Neuronal stem cell (in vitro differentiated cells): ENCODE results near the gene SLC2A9. TPM values are rescaled to one million over a fixed set of nuclear protein-coding genes. Genes with fewer than 3 reads are reported as not detected.

Source experiments
- DNase-seq: peaks from one replicate; pipeline ENCODE4 v3.0.0-alpha.2; 2013; ENCODE audit warnings: low spot score
- H2AFZ ChIP-seq: one replicate; pipeline ENCODE4 v1.6.1; 2013; ENCODE audit warnings: mild to moderate bottlenecking, low read length, inconsistent platforms
- H2AK5ac ChIP-seq: 2 replicates; pipeline ENCODE4 v1.6.1; 2013; ENCODE audit warnings: low read depth, mild to moderate bottlenecking, inconsistent platforms, low read length, moderate library complexity, mixed read lengths
- H2BK120ac ChIP-seq: 2 replicates; pipeline ENCODE4 v1.6.1; 2013; ENCODE audit warnings: low read depth, mild to moderate bottlenecking, inconsistent platforms, low read length, moderate library complexity, mixed read lengths
- H2BK12ac ChIP-seq: one replicate; pipeline ENCODE4 v1.6.1; 2013; ENCODE audit warnings: low read length, inconsistent platforms
- H2BK15ac ChIP-seq: 2 replicates; pipeline ENCODE4 v1.6.1; 2013; ENCODE audit warnings: mild to moderate bottlenecking, low read length, inconsistent platforms, mixed read lengths
- H2BK5ac ChIP-seq: one replicate; pipeline ENCODE4 v1.6.1; 2013; ENCODE audit warnings: inconsistent platforms, mild to moderate bottlenecking, low read length, moderate library complexity
- H3K14ac ChIP-seq: one replicate; pipeline ENCODE4 v1.6.1; 2013; ENCODE audit warnings: low read length, inconsistent platforms
- H3K18ac ChIP-seq: 2 replicates; pipeline ENCODE4 v1.6.1; 2013; ENCODE audit warnings: low read length, inconsistent platforms
- H3K23ac ChIP-seq: 2 replicates; pipeline ENCODE4 v1.6.1; 2013; ENCODE audit warnings: low read depth, mild to moderate bottlenecking, mixed read lengths, low read length, inconsistent platforms; ENCODE audit not compliant: poor library complexity
- H3K27ac ChIP-seq: replicated peaks from 3 replicates; pipeline ENCODE4 v1.5.1; 2013; ENCODE audit warnings: low read length, inconsistent platforms
- H3K27me3 ChIP-seq, 3 experiments: 2 replicates each; pipeline ENCODE4 v1.6.1; 2013; ENCODE audit warnings: low read length in 3 of 3, mild to moderate bottlenecking in 2 of 3, inconsistent platforms in 1 of 3, low read depth in 1 of 3, mixed read lengths in 1 of 3, moderate library complexity in 1 of 3; ENCODE audit not compliant: control insufficient read depth in 3 of 3, insufficient read depth in 3 of 3
- H3K36me3 ChIP-seq, 2 donors: replicated peaks in 1 of 2; 2 replicates each; pipeline ENCODE4 v1.6.1; 2013; ENCODE audit warnings: low read length in 2 of 2; ENCODE audit not compliant: control insufficient read depth in 2 of 2, insufficient read depth in 2 of 2
- H3K4ac ChIP-seq: 2 replicates; pipeline ENCODE4 v1.6.1; 2013; ENCODE audit warnings: inconsistent platforms, mild to moderate bottlenecking, low read length, moderate library complexity
- H3K4me1 ChIP-seq, 2 donors: 1 replicate in 1 of 2; 2 replicates in 1 of 2; pipeline ENCODE4 v1.6.1; 2013; ENCODE audit warnings: low read length in 2 of 2, low read depth in 1 of 2; ENCODE audit not compliant: control insufficient read depth in 2 of 2, insufficient read depth in 1 of 2
- H3K4me2 ChIP-seq: one replicate; pipeline ENCODE4 v1.6.1; 2013; ENCODE audit warnings: mild to moderate bottlenecking, low read length, inconsistent platforms; ENCODE audit not compliant: insufficient read depth, poor library complexity, severe bottlenecking
- H3K4me3 ChIP-seq, 2 donors: 2 replicates each; pipeline ENCODE4 v1.5.1; 2013; ENCODE audit warnings: low read length in 2 of 2, mild to moderate bottlenecking in 2 of 2, inconsistent platforms in 1 of 2, moderate library complexity in 1 of 2
- H3K79me1 ChIP-seq: one replicate; pipeline ENCODE4 v1.6.1; 2013; ENCODE audit warnings: low read depth, mild to moderate bottlenecking, inconsistent platforms, low read length, moderate library complexity
- H3K9ac ChIP-seq: one replicate; pipeline ENCODE4 v1.6.1; 2013; ENCODE audit warnings: mild to moderate bottlenecking, low read depth, low read length, inconsistent platforms; ENCODE audit not compliant: poor library complexity
- H3K9me3 ChIP-seq, 2 donors: replicated peaks in 1 of 2; 2 replicates each; pipeline versions ENCODE3 to v1.6.1; 2013; ENCODE audit warnings: low read length in 2 of 2, mild to moderate bottlenecking in 2 of 2, inconsistent platforms in 1 of 2, low read depth in 1 of 2, mixed read lengths in 1 of 2, moderate library complexity in 1 of 2; ENCODE audit not compliant: control insufficient read depth in 2 of 2, insufficient read depth in 1 of 2
- H4K8ac ChIP-seq: one replicate; pipeline ENCODE4 v1.6.1; 2013; ENCODE audit warnings: low read depth, mild to moderate bottlenecking, inconsistent platforms, low read length, moderate library complexity
- H4K91ac ChIP-seq: one replicate; pipeline ENCODE4 v1.6.1; 2013; ENCODE audit warnings: low read length, low read depth, mild to moderate bottlenecking, inconsistent platforms; ENCODE audit not compliant: poor library complexity
- WGBS, 2 donors: extraction: QIAGEN DNeasy Blood & Tissue Kit; methylation state at CpG; one replicate each; pipeline ENCODE4 v1.1.7; 2013; ENCODE audit warnings: missing lambda C conversion rate in 2 of 2, mixed read lengths in 1 of 2; ENCODE audit not compliant: insufficient read length in 2 of 2, insufficient replicate concordance in 1 of 2; ENCODE audit errors: extremely low coverage in 2 of 2; 5-methylcytosine and 5-hydroxymethylcytosine counted together
- polyA plus RNA-seq, 2 experiments: library from polyadenylated mRNA; stranded (reverse); fragments of 200-250 nt; gene quantifications; one replicate each; pipeline ENCODE4 v1.2.3, GENCODE V29; 2013

The SLC2A9 gene
- polyA plus RNA-seq (2013, experiment 1 of 2): 0.06 TPM
- polyA plus RNA-seq (2013, experiment 2 of 2): 0.17 TPM

DNA sequence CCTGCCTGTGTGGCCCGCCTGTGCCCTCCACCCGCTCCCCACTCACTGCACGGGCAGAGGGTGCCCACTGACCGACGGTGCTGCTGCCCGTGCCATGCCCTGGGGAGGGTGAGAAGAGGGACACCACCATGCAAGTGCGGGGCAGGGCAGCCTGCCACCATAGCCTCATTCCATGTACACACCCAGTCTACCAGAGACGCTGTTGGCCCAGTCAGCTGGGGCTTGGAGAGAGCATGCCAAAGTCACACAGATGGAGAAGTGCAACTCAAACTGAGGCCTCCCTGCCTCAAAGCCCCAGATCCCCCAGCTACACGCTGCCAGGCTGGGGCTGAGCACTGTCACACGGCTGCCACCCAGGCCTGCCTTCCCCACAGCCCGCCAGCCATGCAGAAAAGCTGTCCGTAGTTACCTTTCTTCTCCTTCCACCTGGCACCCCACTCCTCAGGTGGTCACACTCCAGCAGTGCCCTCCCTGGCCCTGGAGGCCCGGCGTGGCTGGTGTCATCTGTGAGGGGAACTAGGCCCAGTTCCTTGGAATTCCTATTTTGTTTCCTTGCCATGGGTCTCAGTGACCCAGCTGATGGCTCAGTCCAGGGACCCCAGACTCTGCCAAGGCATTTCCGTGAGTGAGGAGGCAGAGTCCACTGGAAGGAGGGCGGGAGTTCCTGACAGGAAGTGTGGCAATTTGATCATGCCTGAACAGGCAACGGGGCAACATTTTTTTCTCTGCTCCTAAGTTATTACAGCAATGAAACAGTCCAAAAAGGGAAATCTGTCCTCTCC, at the start of gene SLC2A9:
SLC2A9 (minus strand) TSS at position 627 of the 782 bp plus-strand sequence; CDS start at position 559, 68 bp downstream.
- Histone ChIP-seq H3K4ac (no peak within 1 kb of the TSS), H3K9ac (no peak within 1 kb of the TSS), H2BK15ac (peak within 1 kb of the TSS; percentile 79), H3K4me3 (no peak within 1 kb of the TSS), H2BK12ac (no peak within 1 kb of the TSS), H3K27me3 (peaks cover 0 to 31% (median 3%) of the 10 kb centered on the region in 3 experiments), H4K8ac (no peak within 1 kb of the TSS), H3K36me3 (no peaks in the 10 kb centered on the region), H2AFZ (peak within 1 kb of the TSS; percentile 53), H3K4me1 (peaks cover 0 to 13% of the 10 kb centered on the region in 2 donors), H3K9me3 (no peaks in the 10 kb centered on the region), H2AK5ac (peak within 1 kb of the TSS; percentile 65), H3K4me2 (no peak within 1 kb of the TSS), H3K14ac (no peak within 1 kb of the TSS), H2BK5ac (peak within 1 kb of the TSS; percentile 25), H3K23ac (peak within 1 kb of the TSS; percentile 6), H3K18ac (peak within 1 kb of the TSS; percentile 55), H3K27ac (no peak within 1 kb of the TSS), H3K79me1 (no peaks in the 10 kb centered on the region), H2BK120ac (no peak within 1 kb of the TSS), H4K91ac (no peak within 1 kb of the TSS)
- no peak for DNase-seq
- WGBS, 2 donors: no CpG with 5 or more reads among the region's 17 CpGs

DNA sequence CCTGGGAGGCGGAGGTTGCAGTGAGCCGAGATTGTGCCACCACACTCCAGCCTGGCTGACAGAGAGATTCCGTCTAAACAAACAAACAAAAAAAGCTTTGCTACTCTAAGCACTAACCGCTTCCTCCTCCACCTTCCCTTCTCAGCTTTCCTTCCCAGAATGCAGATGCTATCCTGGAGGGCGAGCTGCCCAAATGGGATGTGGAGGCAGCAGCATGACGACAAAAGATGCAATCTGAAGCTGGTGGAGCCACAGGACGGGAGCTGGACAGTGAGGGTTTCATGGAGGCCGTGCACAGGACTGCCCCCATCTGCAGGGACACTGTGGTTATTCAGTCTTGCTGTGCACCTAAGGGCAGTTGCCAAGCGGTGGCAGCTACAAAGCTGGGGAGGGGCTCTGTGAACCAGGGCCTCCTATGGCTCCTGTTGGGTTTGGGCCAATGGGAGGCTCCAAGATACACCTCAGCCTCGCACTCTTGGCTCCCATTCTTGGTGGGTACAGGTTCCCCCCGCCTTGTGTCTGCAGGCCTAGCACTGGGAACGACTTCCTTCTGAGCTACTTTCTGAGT, 47.9 kb upstream of the SLC2A9 start:
- H3K23ac ChIP-seq: no peak overlapping the region
- H3K9ac ChIP-seq: no peak overlapping the region
- H4K8ac ChIP-seq: no peak overlapping the region
- H3K4ac ChIP-seq: no peak overlapping the region
- no peaks in the 10 kb centered on the region for H3K79me1 ChIP-seq
- no peak overlapping the region for H3K18ac ChIP-seq
- no peak overlapping the region for H2BK5ac ChIP-seq
- H2AK5ac ChIP-seq: no peak overlapping the region
- H2BK120ac ChIP-seq: no peak overlapping the region
- H3K27me3 ChIP-seq: no peaks in the 10 kb centered on the region
- H4K91ac ChIP-seq: no peak overlapping the region
- no peak overlapping the region for H2BK15ac ChIP-seq
- H3K4me3 ChIP-seq: no peak overlapping the region
- H2BK12ac ChIP-seq: no peak overlapping the region
- no peak overlapping the region for H2AFZ ChIP-seq
- H3K27ac ChIP-seq: no peak overlapping the region
- H3K4me2 ChIP-seq: no peak overlapping the region
- H3K9me3 ChIP-seq: no peaks in the 10 kb centered on the region
- no peaks in the 10 kb centered on the region for H3K4me1 ChIP-seq
- WGBS, 2 donors: no CpG with 5 or more reads among the region's 12 CpGs
- DNase-seq: no peak
- peaks cover 3 to 37% of the 10 kb centered on the region in 2 donors for H3K36me3 ChIP-seq
- no peak overlapping the region for H3K14ac ChIP-seq

DNA sequence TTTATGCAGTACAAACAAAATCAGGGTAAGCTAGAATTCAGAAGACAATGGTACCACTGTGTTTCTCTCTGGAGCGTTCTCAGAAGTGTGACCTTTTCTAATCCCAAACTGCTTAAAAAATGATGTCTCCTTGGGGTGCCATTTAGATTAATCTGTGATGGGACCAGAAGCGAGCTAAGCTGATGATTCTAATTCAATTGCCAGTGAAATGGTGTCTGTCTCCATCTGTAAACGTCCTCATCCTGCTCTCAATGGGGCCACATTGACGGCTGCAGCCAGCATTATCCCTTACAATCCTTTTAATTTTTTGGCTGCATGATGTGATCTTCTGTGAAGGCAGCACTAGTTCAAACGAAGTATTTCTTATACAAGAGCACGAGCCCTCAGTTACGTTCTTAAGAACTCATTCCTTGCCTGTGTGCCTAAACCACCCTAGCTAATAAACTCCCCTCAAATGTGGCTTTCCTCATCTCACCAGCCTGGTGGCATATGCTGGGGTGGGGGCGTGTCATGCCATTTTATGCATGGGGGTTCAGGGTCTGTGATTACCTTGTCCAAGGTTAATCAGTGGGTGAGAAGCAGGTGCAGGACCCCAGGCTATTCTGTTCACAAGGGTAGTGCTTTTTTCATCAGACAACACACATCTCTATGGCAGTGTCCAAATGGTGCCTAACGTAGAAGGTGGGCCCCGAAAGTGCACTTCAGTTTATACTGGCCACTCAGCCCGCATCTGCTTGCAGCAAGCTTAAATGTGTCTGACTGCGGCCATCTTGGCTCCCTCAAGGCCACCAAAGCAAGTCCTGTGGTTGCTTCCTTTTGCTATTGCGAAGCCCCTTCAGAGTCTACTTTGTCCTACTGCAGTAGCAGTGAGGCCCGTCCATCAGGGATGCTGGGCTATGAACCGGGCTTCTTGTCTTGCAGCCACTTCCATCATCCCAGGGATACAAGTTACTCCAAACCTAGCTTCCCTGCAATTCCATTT, 45.7 kb upstream of the SLC2A9 start:
- H3K14ac ChIP-seq: no peak overlapping the region

More for the DNA sequence above, 45.7 kb upstream of the SLC2A9 start:
- H3K4me2 ChIP-seq: no peak overlapping the region
- no peak overlapping the region for H2AK5ac ChIP-seq
- peaks cover 0 to 5% of the 10 kb centered on the region in 2 donors for H3K4me1 ChIP-seq
- no peaks in the 10 kb centered on the region for H3K79me1 ChIP-seq
- H2BK120ac ChIP-seq: no peak overlapping the region
- no peak overlapping the region for H3K18ac ChIP-seq
- H3K9ac ChIP-seq: no peak overlapping the region
- H3K36me3 ChIP-seq: peaks cover 0 to 15% of the 10 kb centered on the region in 2 donors
- WGBS, 2 donors: no CpG with 5 or more reads among the region's 15 CpGs
- no peak overlapping the region for H3K23ac ChIP-seq
- no peak overlapping the region for H3K27ac ChIP-seq
- DNase-seq: no peak
- no peak overlapping the region for H2BK15ac ChIP-seq
- H3K4me3 ChIP-seq: no peak overlapping the region
- H3K4ac ChIP-seq: no peak overlapping the region
- no peak overlapping the region for H2AFZ ChIP-seq
- no peak overlapping the region for H2BK12ac ChIP-seq
- no peak overlapping the region for H4K8ac ChIP-seq
- no peaks in the 10 kb centered on the region for H3K27me3 ChIP-seq
- H4K91ac ChIP-seq: no peak overlapping the region
- no peaks in the 10 kb centered on the region for H3K9me3 ChIP-seq
- no peak overlapping the region for H2BK5ac ChIP-seq
